LNCaP clone FGC (cell line): ENCODE measurements around the gene RHOT1.
"Not testable (repeated sequence)": the region's sequence is repeated elsewhere in the genome, so short reads cannot be mapped to it uniquely, and the experiment has no call there.

Source experiments
- DNase-seq: peaks from one replicate; pipeline ENCODE4 v3.0.0-alpha.2; 2011; ENCODE audit warnings: low read depth
- H3K4me3 ChIP-seq: 2 replicates; pipeline ENCODE4 v1.5.1; 2011; ENCODE audit warnings: mild to moderate bottlenecking, low read depth, low read length, control low read depth
- TF ChIP-seq, protein P1 (sequence below): IDR thresholded peaks from 2 replicates; pipeline ENCODE4 v1.5.1; 2012; ENCODE audit warnings: mild to moderate bottlenecking; ENCODE audit not compliant: control insufficient read depth, insufficient read depth; ENCODE audit errors: extremely low read depth

RHOT1 gene

DNA sequence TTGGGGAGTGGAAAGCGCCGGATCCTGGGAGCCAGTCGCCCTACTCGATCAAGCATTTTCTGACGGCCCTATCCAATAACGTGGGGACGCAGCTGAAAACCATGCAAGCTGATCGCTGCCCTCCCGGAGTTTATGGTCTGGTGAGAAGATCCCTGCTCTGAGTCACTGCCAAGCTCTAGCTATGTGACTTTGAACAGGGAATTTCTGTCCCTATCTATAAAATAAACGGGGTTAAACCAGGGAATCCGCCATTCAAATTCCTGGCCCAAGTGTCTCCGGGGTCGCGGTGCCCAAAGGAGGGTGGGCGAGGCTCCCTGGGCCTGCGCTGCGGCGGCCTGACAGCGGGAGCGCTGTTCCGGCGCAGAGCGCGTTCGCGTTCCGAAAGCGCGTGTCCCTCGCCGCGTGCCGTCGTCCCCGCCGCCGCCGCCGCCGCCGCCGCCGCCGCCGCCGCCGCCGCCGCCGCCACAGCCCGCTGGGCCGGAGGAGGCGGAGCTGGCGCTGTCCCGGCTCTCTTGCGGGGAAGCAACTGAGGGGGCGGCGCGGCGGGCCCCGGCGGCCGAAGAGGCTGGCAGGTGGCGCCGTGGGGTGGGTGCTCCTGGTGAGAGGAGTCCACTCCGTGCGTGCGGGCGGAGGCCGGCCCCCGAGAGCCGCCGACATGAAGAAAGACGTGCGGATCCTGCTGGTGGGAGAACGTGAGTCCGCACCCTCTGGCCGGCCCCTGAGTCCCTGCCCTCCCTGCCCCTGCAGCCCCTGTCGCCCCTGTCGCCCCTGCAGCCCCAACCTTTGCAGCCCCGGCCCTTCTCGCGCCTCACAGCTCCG lies at the start of gene RHOT1:
Gene RHOT1 (plus strand): TSS at position 465 of the 819 bp plus-strand sequence. CDS start 191 bp downstream, at position 656.
- peak; percentile 55 for DNase-seq
- H3K4me3 ChIP-seq, result peak within 1 kb of the TSS; percentile 96
- TF ChIP-seq, protein P1, sequence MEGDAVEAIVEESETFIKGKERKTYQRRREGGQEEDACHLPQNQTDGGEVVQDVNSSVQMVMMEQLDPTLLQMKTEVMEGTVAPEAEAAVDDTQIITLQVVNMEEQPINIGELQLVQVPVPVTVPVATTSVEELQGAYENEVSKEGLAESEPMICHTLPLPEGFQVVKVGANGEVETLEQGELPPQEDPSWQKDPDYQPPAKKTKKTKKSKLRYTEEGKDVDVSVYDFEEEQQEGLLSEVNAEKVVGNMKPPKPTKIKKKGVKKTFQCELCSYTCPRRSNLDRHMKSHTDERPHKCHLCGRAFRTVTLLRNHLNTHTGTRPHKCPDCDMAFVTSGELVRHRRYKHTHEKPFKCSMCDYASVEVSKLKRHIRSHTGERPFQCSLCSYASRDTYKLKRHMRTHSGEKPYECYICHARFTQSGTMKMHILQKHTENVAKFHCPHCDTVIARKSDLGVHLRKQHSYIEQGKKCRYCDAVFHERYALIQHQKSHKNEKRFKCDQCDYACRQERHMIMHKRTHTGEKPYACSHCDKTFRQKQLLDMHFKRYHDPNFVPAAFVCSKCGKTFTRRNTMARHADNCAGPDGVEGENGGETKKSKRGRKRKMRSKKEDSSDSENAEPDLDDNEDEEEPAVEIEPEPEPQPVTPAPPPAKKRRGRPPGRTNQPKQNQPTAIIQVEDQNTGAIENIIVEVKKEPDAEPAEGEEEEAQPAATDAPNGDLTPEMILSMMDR, result peak; percentile 82

DNA sequence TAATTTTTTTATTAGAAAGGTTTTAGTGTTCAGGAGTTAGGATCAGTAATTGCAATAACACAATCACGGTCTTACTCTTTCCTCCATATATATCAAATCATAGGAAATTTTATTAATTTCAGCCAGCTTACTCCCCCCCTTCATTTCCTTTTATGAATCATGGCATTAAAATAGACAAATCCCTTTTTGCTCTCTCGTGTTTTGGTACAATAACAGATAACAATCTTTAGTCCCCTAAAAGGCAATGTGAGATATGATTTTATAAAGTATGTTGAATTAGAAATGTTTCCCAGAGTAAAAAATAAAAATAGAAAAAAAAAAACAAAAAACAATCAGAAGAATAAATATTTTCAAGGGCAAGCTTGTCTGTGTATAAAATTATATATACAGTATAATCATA lies 42.6 kb upstream of the RHOT1 start:
- no peak overlapping the region for H3K4me3 ChIP-seq
- no peak for DNase-seq
- TF ChIP-seq, protein P1, result no peak

DNA sequence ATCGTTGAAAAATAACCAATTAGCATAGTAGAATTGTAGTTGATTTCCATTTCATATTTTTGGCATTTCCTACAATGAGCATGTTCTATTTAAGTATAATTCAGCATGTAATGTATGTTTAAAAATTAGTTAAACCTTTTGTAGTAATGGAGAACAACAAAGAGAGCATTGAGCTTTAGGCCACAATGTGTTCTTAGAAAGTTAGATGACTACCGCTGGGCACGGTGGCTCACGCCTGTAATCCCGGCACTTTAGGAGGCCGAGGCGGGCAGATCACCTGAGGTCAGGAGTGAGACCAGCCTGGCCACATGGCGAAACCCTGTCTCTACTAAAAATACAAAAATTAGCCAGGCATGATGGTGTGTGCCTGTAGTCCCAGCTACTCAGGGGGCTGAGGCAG lies 42.0 kb upstream of the RHOT1 start:
- not testable (repeated sequence) for DNase-seq, H3K4me3 ChIP-seq

DNA sequence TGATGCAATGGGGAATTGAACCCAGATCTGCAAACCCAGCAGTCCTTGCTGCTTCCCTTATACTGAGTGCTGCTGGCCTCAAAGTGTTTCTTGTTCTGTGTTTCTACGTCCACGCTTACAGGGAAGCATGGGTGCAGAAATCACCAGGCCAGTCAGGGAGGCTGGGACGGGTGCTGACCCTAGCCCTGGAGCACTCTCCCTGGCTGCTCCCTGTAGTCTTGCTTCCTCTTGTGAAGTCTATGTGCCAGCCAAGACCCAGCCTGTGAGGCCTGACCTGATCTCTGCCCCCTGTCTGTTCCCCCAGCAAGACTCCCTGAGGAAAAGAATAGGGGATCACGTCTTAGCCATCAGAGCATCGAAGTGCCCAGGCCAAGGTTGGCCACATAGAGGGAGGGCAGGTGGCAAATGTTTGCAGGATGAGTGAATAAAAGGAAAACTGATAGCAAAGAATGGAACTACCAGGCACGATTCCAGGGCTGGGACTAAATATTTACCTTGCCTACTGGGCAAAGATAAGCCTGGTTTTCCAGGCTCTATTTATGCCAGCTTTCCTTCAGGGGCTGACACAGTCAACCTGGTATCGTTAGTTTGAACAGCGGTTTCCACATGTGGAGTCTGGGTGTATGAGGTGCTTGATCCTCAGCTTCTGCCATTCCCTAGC lies 41.2 kb upstream of the RHOT1 start:
- H3K4me3 ChIP-seq, result no peak overlapping the region
- TF ChIP-seq, protein P1, result no peak
- peak; percentile 78 for DNase-seq

DNA sequence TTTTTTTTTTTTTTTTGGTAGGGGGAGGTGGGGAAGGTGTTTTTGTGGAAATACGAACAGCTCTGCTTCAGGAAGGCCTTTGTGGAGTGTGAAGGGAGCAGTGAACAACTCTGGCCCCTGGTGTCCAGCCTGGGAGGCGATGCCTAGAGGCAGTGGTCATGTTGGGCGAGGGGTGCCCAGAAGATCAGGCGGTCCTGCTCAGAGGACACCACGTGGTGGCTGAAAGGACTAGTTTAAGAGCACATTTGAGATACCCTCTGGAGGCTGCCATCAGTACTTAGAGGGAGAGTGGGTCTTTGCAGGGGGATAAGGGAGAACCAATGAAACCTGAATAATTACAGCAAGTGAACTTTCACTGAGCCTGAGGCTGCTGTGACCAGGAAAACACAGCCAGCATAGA lies 40.1 kb upstream of the RHOT1 start:
- no peak for DNase-seq
- TF ChIP-seq, protein P1, result no peak

DNA sequence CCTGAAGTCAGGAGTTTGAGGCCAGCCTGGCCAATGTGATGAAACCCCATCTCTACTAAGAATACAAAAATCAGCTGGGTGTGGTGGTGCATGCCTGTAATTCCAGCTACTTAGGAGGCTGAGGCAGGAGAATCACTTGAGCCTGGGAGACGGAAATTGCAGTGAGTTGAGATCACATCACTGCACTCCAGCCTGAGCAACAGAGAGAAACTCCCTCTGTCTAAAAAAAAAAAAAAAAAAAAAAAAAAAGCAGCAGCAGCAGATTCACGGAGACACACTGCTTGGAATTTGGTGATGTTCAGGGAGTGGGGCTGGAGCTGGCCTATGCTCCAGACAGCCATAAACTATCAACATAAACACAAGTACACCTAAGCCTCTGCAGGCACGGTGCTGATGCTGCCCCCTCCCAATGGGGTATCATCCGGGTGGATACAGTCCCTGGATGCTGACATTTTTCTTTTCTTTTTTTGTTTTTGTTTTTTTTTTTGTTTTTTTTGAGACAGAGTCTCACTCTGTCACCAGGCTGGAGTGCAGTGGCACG lies 39.6 kb upstream of the RHOT1 start:
- H3K4me3 ChIP-seq, result no peak overlapping the region
- TF ChIP-seq, protein P1, result no peak
- no peak for DNase-seq

More for the DNA sequence above, 40.1 kb upstream of the RHOT1 start:
- H3K4me3 ChIP-seq, result no peak overlapping the region

DNA sequence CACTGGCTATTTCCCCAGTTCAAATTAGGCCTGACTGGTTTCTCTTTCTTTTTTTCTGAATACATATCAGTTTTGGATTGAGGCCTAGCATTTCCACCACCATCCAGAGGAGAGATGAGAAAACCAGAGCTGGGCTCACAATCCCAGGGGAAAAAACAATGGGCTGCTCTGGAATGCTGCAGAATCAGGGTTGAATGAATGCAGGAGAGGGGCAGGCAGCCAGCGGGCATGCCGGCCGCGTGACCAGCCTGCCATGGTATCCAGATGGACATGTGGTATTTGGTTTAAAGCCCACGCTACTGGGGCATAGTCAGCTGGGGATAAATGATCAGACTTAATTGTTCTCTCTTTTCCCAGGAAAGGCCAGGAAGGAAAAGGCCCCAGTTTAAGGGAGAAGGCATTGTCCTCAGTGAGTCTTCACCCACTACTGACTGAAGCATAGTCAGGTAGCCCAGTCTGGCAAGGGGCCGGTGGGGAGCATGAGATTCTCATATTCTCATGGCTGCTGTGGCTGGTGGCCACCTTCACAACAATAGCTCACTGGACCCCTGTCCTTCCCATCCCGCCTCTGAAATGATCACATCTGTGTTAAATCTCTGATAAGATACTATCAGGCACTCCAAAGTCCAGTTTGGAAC lies 38.7 kb upstream of the RHOT1 start:
- TF ChIP-seq, protein P1, result no peak
- no peak for DNase-seq
- H3K4me3 ChIP-seq, result no peak overlapping the region
